Endodermal cell (in vitro differentiated cells): ENCODE data around the gene DICER1. TPM values are rescaled to one million over a fixed set of nuclear protein-coding genes. Genes with fewer than 3 reads are reported as not detected.

Source experiments
- DNase-seq: peaks from one replicate; pipeline ENCODE4 v3.0.0-alpha.2; 2017
- H3K27ac ChIP-seq: 2 replicates; pipeline ENCODE4 v1.5.1; 2013; ENCODE audit warnings: mild to moderate bottlenecking, low read depth, low read length, moderate library complexity
- H3K27me3 ChIP-seq: 2 replicates; pipeline ENCODE4 v1.6.1; 2013; ENCODE audit warnings: mild to moderate bottlenecking, low read length, moderate library complexity; ENCODE audit not compliant: insufficient read depth, control insufficient read depth, poor library complexity, severe bottlenecking
- H3K36me3 ChIP-seq: 2 replicates; pipeline ENCODE4 v1.7.0; 2013; ENCODE audit warnings: mild to moderate bottlenecking, low read length, moderate library complexity; ENCODE audit not compliant: control insufficient read depth, insufficient read depth
- H3K4me1 ChIP-seq: one replicate; pipeline ENCODE4 v1.7.0; 2013; ENCODE audit warnings: low read length; ENCODE audit not compliant: control insufficient read depth, insufficient read depth
- H3K4me3 ChIP-seq: 2 replicates; pipeline ENCODE4 v1.5.1; 2013; ENCODE audit warnings: mild to moderate bottlenecking, low read length, moderate library complexity
- H3K9ac ChIP-seq: 2 replicates; pipeline ENCODE4 v1.6.1; 2013; ENCODE audit warnings: mild to moderate bottlenecking, low read length, moderate library complexity; ENCODE audit not compliant: poor library complexity, severe bottlenecking; ENCODE audit errors: extremely low read depth
- H3K9me3 ChIP-seq: 2 replicates; pipeline ENCODE4 v1.6.1; 2013; ENCODE audit warnings: mild to moderate bottlenecking, low read length, moderate library complexity; ENCODE audit not compliant: control insufficient read depth
- H3K27ac Mint-ChIP-seq: 2 replicates; pipeline ENCODE4 v1.8.0; 2020; ENCODE audit warnings: mixed read lengths
- H3K27me3 Mint-ChIP-seq: 2 replicates; pipeline ENCODE4 v1.8.0; 2021; ENCODE audit warnings: mild to moderate bottlenecking, mixed read lengths; ENCODE audit not compliant: insufficient read depth
- H3K36me3 Mint-ChIP-seq: 2 replicates; pipeline ENCODE4 v1.8.0; 2020; ENCODE audit warnings: low read depth, mixed read lengths
- H3K4me1 Mint-ChIP-seq: 2 replicates; pipeline ENCODE4 v1.8.0; 2020; ENCODE audit warnings: mixed read lengths
- H3K4me3 Mint-ChIP-seq: 2 replicates; pipeline ENCODE4 v1.8.0; 2020; ENCODE audit warnings: mild to moderate bottlenecking, moderate library complexity, mixed read lengths
- H3K9me3 Mint-ChIP-seq: 2 replicates; pipeline ENCODE4 v1.8.0; 2020; ENCODE audit warnings: mild to moderate bottlenecking, mixed read lengths
- WGBS, 2 experiments: methylation state at CpG; one replicate each; pipeline versions ENCODE4 v1.1.5 to v1.1.7; 2013; ENCODE audit warnings: missing lambda C conversion rate in 2 of 2, mixed read lengths in 1 of 2; ENCODE audit not compliant: insufficient coverage in 1 of 2, insufficient read length in 1 of 2; 5-methylcytosine and 5-hydroxymethylcytosine counted together
- total RNA-seq, 2 donors: library from RNA; stranded (reverse); fragmentation: NEBNext Ultra II Directional in 1 of 2; extraction: Animal tissue kit (Norgen Biotek cat#: 25700) in 1 of 2; gene quantifications; 2 replicates in 1 of 2; 3 replicates in 1 of 2; pipeline ENCODE4 v1.2.1, GENCODE V29; 2021
- TF ChIP-seq, protein P1 (sequence below): fragments of 200-600 bp; sonication (generic); conservative IDR thresholded peaks from 2 replicates; pipeline ENCODE4 v1.5.0; 2021; ENCODE audit warnings: antibody characterized with exemption, mild to moderate bottlenecking

DICER1 gene
- total RNA-seq, 2 donors from 2014 or later, result 66.1 to 69.2 TPM

DNA sequence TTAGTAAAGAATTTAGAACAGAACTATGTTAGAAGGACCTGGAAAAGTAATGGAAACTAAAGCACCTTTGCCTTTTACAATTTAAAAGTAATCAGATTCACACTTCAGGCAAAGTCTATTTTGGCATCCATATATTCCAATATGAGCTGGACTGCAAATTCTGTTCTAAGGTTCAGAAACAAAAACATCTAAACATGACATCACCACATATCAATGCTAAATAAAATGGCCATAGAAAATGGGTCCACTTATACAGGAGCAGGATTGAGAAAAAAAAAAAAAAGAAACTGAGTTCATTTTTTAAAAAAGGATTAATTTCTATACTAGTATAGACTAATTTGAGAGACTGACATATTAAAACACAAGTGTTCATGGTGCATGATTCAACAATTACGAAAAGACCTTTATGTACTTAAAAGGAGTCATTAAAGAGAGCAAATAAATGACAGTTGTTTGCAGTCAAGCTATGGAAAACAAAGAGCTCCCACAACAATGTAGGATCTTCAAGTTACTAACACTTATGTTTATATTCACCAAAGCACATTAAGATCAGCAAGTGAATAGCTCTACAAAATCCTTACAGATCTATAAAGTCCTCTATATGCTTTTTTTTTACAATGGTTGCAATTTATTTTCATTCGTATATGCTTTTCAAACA is 45.7 kb downstream of the DICER1 start:
- H3K9me3 ChIP-seq, result no peaks in the 10 kb centered on the region
- Mint-ChIP-seq H3K27me3 (no peaks in the 10 kb centered on the region), H3K36me3 (peaks cover 68% of the 10 kb centered on the region), H3K4me1 (peaks cover 4% of the 10 kb centered on the region), H3K4me3 (no peak overlapping the region), H3K9me3 (no peaks in the 10 kb centered on the region), H3K27ac (no peak overlapping the region)
- no peak overlapping the region for H3K4me3 ChIP-seq
- peaks cover 94% of the 10 kb centered on the region for H3K36me3 ChIP-seq
- TF ChIP-seq, protein P1, sequence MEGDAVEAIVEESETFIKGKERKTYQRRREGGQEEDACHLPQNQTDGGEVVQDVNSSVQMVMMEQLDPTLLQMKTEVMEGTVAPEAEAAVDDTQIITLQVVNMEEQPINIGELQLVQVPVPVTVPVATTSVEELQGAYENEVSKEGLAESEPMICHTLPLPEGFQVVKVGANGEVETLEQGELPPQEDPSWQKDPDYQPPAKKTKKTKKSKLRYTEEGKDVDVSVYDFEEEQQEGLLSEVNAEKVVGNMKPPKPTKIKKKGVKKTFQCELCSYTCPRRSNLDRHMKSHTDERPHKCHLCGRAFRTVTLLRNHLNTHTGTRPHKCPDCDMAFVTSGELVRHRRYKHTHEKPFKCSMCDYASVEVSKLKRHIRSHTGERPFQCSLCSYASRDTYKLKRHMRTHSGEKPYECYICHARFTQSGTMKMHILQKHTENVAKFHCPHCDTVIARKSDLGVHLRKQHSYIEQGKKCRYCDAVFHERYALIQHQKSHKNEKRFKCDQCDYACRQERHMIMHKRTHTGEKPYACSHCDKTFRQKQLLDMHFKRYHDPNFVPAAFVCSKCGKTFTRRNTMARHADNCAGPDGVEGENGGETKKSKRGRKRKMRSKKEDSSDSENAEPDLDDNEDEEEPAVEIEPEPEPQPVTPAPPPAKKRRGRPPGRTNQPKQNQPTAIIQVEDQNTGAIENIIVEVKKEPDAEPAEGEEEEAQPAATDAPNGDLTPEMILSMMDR, result no peak
- H3K27me3 ChIP-seq, result no peaks in the 10 kb centered on the region
- no peak overlapping the region for H3K9ac ChIP-seq
- DNase-seq, result no peak
- WGBS, 2 experiments, result 92 to 95% methylated on average over 2 of the region's 2 CpGs
- peaks cover 4% of the 10 kb centered on the region for H3K4me1 ChIP-seq
- no peak overlapping the region for H3K27ac ChIP-seq

DNA sequence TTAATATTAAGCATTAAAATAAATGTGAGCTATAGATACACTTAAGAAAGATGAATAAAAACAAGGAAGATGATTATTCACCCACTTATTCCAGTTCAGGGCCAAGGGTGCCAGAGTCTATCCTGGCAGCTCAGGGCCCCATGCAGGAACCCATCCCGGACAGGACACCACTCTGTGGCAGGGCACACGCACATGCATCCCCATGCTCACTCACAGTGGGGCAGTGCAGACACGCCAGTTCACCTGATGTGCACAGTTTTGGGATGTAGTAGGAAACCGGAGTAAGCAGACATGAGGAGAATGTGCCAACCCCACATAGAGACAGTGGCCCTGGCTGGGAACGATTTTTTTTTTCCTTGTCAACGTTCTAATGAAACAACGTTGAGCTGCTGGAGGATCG is 47.2 kb downstream of the DICER1 start:
- Mint-ChIP-seq H3K27ac (no peak overlapping the region), H3K36me3 (peaks cover 60% of the 10 kb centered on the region), H3K27me3 (no peaks in the 10 kb centered on the region), H3K9me3 (no peaks in the 10 kb centered on the region), H3K4me1 (peaks cover 4% of the 10 kb centered on the region), H3K4me3 (no peak overlapping the region)
- H3K36me3 ChIP-seq, result peaks cover 93% of the 10 kb centered on the region
- H3K9me3 ChIP-seq, result no peaks in the 10 kb centered on the region
- H3K9ac ChIP-seq, result no peak overlapping the region
- no peak for DNase-seq
- 94 to 97% methylated on average over 5 to 8 of the region's 8 CpGs for WGBS, 2 experiments
- TF ChIP-seq, protein P1, result no peak
- H3K4me3 ChIP-seq, result no peak overlapping the region
- no peak overlapping the region for H3K27ac ChIP-seq
- H3K27me3 ChIP-seq, result no peaks in the 10 kb centered on the region
- H3K4me1 ChIP-seq, result peaks cover 4% of the 10 kb centered on the region

DNA sequence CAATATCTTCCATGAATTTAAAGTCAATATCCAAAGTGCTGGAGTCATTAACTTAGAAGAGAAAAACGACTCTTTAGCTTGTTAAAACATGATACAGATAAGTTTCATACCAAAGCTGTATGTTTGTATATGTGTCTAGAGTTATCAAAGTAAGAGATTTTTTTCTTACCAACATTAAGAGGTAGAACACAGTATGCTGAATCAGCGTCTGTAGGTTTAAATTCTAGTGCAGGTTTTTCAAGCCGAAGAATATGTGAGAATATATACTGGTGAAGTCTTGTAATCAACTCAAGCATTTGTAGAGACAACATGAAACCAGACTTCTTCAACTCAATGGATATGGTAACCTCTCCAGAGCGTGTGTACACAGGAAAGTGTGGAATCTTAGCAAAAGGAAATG is 49.6 kb downstream of the DICER1 start:
- H3K4me3 Mint-ChIP-seq, result no peak overlapping the region
- Histone ChIP-seq H3K27ac (no peak overlapping the region), H3K4me1 (peaks cover 4% of the 10 kb centered on the region), H3K27me3 (no peaks in the 10 kb centered on the region), H3K36me3 (peaks cover 95% of the 10 kb centered on the region), H3K9me3 (no peaks in the 10 kb centered on the region), H3K4me3 (no peak overlapping the region), H3K9ac (no peak overlapping the region)
- 96 to 100% methylated on average over 1 to 4 of the region's 4 CpGs for WGBS, 2 experiments
- TF ChIP-seq, protein P1, result no peak
- H3K27me3 Mint-ChIP-seq, result no peaks in the 10 kb centered on the region
- peaks cover 67% of the 10 kb centered on the region for H3K36me3 Mint-ChIP-seq
- DNase-seq, result no peak
- no peak overlapping the region for H3K27ac Mint-ChIP-seq
- peaks cover 4% of the 10 kb centered on the region for H3K4me1 Mint-ChIP-seq
- H3K9me3 Mint-ChIP-seq, result no peaks in the 10 kb centered on the region
